ENCODE results near the gene APELA.

DNA sequence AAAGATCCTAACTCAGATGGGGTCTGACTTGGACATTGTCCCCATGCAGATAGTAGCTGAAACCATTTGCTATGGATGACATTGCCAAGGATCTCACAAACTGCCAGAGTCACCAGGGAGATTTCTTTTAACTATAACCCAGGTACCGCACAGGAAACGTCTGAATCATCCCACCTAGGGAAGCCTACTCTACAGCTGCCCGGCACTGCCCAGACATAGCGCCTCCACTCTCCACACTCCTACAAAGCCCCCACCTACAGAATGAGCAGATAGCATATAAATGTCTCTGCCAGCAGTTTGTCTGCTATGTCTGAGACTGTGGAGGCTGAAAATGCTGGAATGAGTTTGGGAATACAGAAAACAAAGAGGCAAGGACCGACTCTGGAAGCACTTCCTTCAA lies 68.2 kb downstream of the APELA start:
- TF ChIP-seq, protein P1, sequence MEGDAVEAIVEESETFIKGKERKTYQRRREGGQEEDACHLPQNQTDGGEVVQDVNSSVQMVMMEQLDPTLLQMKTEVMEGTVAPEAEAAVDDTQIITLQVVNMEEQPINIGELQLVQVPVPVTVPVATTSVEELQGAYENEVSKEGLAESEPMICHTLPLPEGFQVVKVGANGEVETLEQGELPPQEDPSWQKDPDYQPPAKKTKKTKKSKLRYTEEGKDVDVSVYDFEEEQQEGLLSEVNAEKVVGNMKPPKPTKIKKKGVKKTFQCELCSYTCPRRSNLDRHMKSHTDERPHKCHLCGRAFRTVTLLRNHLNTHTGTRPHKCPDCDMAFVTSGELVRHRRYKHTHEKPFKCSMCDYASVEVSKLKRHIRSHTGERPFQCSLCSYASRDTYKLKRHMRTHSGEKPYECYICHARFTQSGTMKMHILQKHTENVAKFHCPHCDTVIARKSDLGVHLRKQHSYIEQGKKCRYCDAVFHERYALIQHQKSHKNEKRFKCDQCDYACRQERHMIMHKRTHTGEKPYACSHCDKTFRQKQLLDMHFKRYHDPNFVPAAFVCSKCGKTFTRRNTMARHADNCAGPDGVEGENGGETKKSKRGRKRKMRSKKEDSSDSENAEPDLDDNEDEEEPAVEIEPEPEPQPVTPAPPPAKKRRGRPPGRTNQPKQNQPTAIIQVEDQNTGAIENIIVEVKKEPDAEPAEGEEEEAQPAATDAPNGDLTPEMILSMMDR (conservative IDR thresholded peaks at IDR 0.05 in 1 of 2, IDR thresholded peaks at IDR 0.05 in 1 of 2; ENCODE audit: extremely low read depth in 1 of 2, insufficient read depth in 1 of 2, low read depth in 1 of 2, low read length in 2 of 2): no peak
- TF ChIP-seq EZH2 (IDR thresholded peaks at IDR 0.05; ENCODE audit: borderline replicate concordance, low read length): no peak

All from mammary epithelial cell (primary cell).